ENCODE measurements around the gene CD14.

GRCh38 chr5:140611020-140611521 lies 21.9 kb downstream of the CD14 start:
- TF ChIP-seq POLR2A (IDR thresholded peaks at IDR 0.05): no peak
- no peak for TF ChIP-seq CTCF (IDR thresholded peaks at IDR 0.05)
